HG03565 (cell line): ENCODE results near the gene SEC16B.
"Not testable (repeated sequence)": the region's sequence is repeated elsewhere in the genome, so short reads cannot be mapped to it uniquely, and the experiment has no call there.

Source experiments
- ATAC-seq: cut with Tn5 transposase; IDR thresholded peaks from one replicate; pipeline ENCODE4 v1.9.1; 2021; ENCODE audit warnings: mild to moderate bottlenecking, moderate library complexity; ENCODE audit not compliant: unreplicated experiment

SEC16B gene

GRCh38 chr1:177969825-177970371, at the start of gene SEC16B:
SEC16B (minus strand) TSS chr1:177970058; CDS start chr1:177967981, 2,077 bp downstream.
- no peak for ATAC-seq

GRCh38 chr1:178019622-178020021, 49.8 kb upstream of the SEC16B start:
- ATAC-seq, result no peak

DNA sequence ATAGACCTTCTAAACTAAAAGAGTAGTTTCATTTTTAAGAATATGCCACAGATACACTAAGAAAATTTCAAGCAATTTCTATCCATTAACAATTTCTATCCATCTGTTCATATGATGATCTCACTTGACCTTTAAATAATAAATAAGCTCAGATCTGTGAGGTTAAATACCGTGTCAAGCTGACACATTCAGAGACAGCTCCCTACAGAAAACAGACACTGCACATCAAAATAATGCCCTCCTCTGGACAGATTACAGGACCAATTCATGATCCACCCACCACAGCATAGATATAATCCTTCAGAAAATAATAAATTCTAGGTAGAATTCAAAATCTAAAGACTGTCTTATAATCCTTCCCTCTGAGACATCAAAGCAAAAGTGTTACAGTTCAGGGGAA, 49.4 kb upstream of the SEC16B start:
- ATAC-seq, result no peak

DNA sequence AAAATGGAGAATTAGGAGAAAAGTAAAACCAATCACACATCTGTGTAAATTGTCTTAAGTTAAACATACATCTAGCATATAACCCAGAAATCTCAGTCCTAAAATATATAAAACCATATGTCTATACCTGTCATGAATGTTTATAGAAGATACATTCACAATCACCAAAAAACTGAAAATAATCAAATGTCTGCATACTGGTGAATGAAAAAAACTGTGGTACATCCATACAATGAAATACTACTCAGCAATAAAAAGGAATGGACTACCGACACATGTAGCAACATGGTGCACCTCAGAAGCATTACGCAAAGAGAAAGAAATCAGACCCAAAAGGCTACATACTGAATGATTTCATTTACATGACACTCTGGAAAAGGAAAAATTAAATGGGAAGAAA, 47.7 kb upstream of the SEC16B start:
- no peak for ATAC-seq

DNA sequence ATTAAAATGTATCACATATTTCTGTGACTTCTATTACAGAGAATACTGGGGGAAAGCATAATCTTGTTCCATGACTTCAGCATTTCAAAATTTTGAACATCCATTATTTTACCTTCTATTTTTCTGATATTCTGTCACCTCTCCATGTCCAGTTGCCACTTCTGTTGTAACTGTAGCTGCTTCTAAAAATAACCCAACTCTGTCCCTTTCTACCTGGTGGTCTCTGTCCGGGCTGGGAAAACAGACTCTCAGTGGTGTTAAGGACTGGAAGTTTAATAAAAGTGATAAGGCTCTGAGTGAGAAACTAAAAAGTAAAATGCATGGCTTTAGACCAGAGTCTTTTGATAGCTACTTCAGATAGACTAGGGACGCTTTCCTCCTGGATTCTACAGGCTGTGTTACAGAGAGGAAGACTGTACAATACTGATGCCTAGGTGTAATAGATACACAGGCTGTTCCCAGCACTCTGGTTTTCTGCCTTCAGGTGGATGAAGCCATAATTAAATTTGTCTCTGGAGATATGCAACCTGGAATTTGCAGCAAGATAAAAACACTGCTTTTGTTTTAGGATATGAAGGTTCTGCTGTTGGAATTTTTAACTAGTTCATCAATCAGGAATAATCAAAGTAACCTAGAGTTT, 42.1 kb upstream of the SEC16B start:
- ATAC-seq, result no peak

GRCh38 chr1:178011465-178011828, 41.6 kb upstream of the SEC16B start:
- no peak for ATAC-seq

GRCh38 chr1:178010674-178011464, 41.0 kb upstream of the SEC16B start:
- ATAC-seq, result no peak

GRCh38 chr1:178006043-178006442, 36.2 kb upstream of the SEC16B start:
- ATAC-seq, result no peak

GRCh38 chr1:178005450-178005849, 35.6 kb upstream of the SEC16B start:
- ATAC-seq, result peak; percentile 25

DNA sequence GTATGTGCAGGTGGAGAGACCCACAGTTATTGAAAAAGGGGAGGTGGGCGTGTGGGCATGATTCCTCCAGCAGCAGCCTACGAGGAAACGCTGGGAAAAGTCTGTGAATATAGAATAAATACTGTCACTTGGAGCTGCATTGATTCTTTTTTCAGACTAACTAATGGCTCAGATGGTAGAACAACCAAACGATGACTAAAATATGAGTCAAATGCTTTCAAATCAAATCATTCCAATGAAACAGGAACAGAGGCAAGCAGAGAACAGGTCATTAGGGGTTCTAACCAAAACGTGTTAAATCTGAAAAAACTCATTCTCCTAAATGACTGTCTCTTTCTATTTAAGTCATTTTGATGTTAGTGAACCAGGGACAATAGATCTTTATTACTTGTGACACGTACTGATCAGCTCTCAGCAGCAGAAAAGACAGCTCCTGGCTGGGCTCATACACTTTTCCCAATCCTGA, 35.1 kb upstream of the SEC16B start:
- ATAC-seq, result peak; percentile 84

DNA sequence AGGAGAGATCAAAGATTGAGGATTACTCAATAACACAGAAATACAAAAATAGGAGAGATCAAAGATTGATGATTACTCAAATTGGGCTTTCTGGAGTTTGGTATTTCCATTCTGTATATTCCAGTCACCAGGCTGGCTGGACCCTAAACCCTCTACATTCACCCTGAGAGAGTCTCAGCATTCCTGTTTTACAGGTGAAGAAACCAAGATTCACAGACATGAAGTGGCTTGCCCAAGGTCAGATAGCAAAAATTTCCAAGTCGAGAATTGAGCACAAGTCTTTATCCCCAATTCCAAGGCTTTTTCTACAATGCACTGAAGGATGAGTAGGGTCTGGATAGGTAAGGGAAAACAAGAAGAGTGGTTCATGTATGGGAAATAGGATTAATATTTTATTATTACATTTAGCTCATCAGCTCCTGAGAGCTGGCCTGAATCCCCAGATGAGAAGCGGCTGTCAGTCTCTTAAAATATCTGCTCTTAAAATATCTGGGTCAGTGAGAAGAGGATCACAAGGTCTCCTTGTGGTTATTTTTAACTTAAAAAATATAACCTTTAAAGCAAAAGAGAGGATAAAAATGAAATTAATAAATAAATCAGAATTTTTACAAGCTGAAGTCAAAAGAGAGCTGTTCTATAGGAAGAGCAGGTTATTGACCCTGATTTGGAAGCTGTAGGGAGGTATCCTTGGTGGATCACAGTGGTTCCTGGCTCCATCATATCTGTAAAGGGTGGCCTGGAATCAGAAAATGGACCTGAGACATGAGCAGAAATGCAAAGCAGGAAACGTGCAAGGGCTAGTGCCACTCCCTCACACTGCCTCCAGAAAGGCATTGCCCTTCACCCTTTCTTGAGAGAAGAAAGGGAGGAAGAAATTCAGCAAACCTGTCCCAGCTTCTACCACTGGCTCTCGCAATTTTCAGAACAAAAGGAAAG, 29.1 kb upstream of the SEC16B start:
- no peak for ATAC-seq

GRCh38 chr1:177996957-177997356, 27.1 kb upstream of the SEC16B start:
- no peak for ATAC-seq

DNA sequence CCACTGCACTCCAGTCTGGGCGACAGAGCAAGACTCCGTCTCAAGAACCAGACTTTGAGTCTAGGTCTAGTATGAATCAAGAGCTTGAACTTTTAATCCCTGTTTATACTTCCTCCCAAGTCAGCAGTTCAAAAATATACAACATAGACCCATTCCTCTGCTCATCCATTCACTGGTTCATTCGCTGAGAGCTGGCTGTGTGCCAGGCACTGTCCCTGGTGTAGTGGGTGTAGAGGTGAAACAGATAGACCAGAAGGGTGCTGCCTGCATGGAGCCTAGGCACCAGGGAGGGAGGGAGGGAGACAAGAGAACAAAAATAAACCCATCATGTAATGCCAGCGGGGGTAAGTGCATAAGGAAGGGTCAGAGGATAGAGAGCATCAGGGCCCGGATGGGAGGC, 25.5 kb upstream of the SEC16B start:
- no peak for ATAC-seq

DNA sequence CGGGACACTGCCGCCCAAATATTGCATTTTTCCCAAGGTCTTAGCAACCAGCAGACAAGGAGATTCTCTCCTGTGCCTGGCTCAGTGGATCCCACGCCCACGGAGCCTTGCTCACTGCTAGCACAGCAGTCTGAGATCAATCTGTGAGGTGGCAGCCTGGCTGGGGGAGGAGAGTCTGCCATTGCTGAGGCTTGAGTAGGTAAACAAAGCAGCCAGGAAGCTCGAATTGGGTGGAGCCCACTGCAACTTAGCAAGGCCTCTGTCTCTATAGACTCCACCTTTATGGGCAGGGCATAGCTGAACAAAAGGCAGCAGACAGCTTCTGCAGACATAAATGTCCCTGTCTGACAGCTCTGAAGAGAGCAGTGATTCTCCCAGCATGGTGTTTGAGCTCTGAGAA, 16.4 kb upstream of the SEC16B start:
- ATAC-seq, result not testable (repeated sequence)

- no peak for ATAC-seq
These were observed 14.9 kb upstream of the SEC16B start for GRCh38 chr1:177984761-177985160.

- no peak for ATAC-seq
These were observed 14.3 kb upstream of the SEC16B start for GRCh38 chr1:177984136-177984525.

- ATAC-seq, result no peak
These were observed 13.8 kb upstream of the SEC16B start for GRCh38 chr1:177983482-177984135.

- no peak for ATAC-seq
These were observed 13.2 kb upstream of the SEC16B start for GRCh38 chr1:177983077-177983476.

GRCh38 chr1:177981200-177981599, 11.3 kb upstream of the SEC16B start:
- no peak for ATAC-seq

DNA sequence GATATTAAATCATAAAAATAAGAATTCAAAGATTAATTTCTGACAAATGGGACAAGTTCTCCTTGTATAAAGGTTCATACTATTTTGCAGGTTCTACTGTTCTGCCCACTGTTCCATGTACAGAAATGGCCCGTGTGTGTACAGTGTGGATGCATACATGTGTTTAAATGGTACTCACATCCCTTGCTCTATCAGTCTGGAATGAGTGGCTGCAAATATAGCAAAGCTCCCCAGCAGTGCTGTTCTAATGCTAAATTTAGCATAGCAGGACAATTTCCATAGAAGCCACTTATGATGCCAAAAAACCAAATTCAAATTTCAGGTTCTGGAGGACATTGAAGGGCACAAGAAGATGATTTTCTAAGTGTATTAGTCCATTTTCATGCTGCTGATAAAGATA, 9.4 kb upstream of the SEC16B start:
- no peak for ATAC-seq

- ATAC-seq, result no peak
These were observed 8.7 kb upstream of the SEC16B start for GRCh38 chr1:177978530-177978929.
